Hepatocyte (in vitro differentiated cells): ENCODE data around the gene EXOC6. TPM values are rescaled to one million over a fixed set of nuclear protein-coding genes. Genes with fewer than 3 reads are reported as not detected.

Experiments
- DNase-seq: peaks from one replicate; pipeline ENCODE4 v3.0.0-alpha.2; 2016; ENCODE audit warnings: low spot score
- H2AFZ ChIP-seq: fragments of 200-600 bp; sonication (generic); 2 replicates; pipeline ENCODE4 v1.6.0; 2016; ENCODE audit warnings: antibody characterized with exemption, mild to moderate bottlenecking
- H3K27ac ChIP-seq: fragments of 200-600 bp; sonication (generic); 2 replicates; pipeline ENCODE4 v1.5.1; 2016; ENCODE audit warnings: mild to moderate bottlenecking
- H3K27me3 ChIP-seq: fragments of 200-600 bp; sonication (generic); 2 replicates; pipeline ENCODE4 v1.6.1; 2016
- H3K36me3 ChIP-seq: fragments of 200-600 bp; sonication (generic); replicated peaks from 2 replicates; pipeline ENCODE4 v1.5.1; 2016; ENCODE audit warnings: low read depth; ENCODE audit not compliant: insufficient read depth
- H3K4me1 ChIP-seq: fragments of 200-600 bp; sonication (generic); 2 replicates; pipeline ENCODE4 v1.5.1; 2016; ENCODE audit warnings: mild to moderate bottlenecking, moderate library complexity; ENCODE audit not compliant: insufficient read depth
- H3K4me2 ChIP-seq: fragments of 200-600 bp; sonication (generic); 2 replicates; pipeline ENCODE4 v1.6.0; 2016
- H3K4me3 ChIP-seq: fragments of 200-600 bp; sonication (generic); 2 replicates; pipeline ENCODE4 v1.5.1; 2016; ENCODE audit warnings: mild to moderate bottlenecking
- H3K79me2 ChIP-seq: fragments of 200-600 bp; sonication (generic); 2 replicates; pipeline ENCODE4 v1.6.0; 2017; ENCODE audit warnings: mild to moderate bottlenecking
- H3K9me2 ChIP-seq: fragments of 200-600 bp; sonication (generic); replicated peaks from 2 replicates; pipeline ENCODE4 v1.6.0; 2017; ENCODE audit warnings: mild to moderate bottlenecking; ENCODE audit not compliant: insufficient read depth
- H3K9me3 ChIP-seq: fragments of 200-600 bp; sonication (generic); 2 replicates; pipeline ENCODE4 v1.5.1; 2016; ENCODE audit warnings: low read depth, mild to moderate bottlenecking
- H4K20me1 ChIP-seq: fragments of 200-600 bp; sonication (generic); 2 replicates; pipeline ENCODE4 v1.6.0; 2016; ENCODE audit warnings: mild to moderate bottlenecking; ENCODE audit not compliant: insufficient read depth, poor library complexity, severe bottlenecking
- EZH2 ChIP-seq: fragments of 200-600 bp; sonication (generic); IDR thresholded peaks from 2 replicates; pipeline ENCODE4 v1.6.1; 2016; ENCODE audit warnings: antibody characterized with exemption, mild to moderate bottlenecking, borderline replicate concordance
- EZH2phosphoT487 ChIP-seq: fragments of 200-600 bp; sonication (generic); IDR thresholded peaks from one replicate; pipeline ENCODE4 v1.6.1; 2018; ENCODE audit warnings: antibody characterized with exemption, mild to moderate bottlenecking, low read depth, moderate library complexity; ENCODE audit not compliant: unreplicated experiment, severe bottlenecking
- WGBS: methylation state at CpG from one replicate; pipeline ENCODE4 v1.1.6; 2016; ENCODE audit warnings: low lambda C conversion rate; ENCODE audit errors: missing lambda C conversion rate; 5-methylcytosine and 5-hydroxymethylcytosine counted together
- polyA plus RNA-seq: library from polyadenylated mRNA; unstranded; fragments of >200 nt; fragmentation: Nextera tagmentation; extraction: Ambion mirVana; gene quantifications from 2 replicates; pipeline ENCODE4 v1.2.1, GENCODE V29; 2016
- total RNA-seq: library from RNA; depleted of rRNA; stranded (reverse); fragments of >200 nt; gene quantifications from 2 replicates; pipeline ENCODE4 v1.2.3, GENCODE V29; 2014
- TF ChIP-seq, protein P1 (sequence below): fragments of 200-600 bp; sonication (generic); IDR thresholded peaks from 2 replicates; pipeline ENCODE4 v1.5.1; 2016; ENCODE audit warnings: antibody characterized with exemption, mild to moderate bottlenecking; ENCODE audit not compliant: poor library complexity

Gene EXOC6
- total and polyA plus RNA-seq, 2 experiments from 2014 or later = 5.8 to 11.7 TPM

GRCh38 chr10:93063144-93063976 is 215.0 kb downstream of the EXOC6 start:
- Histone ChIP-seq H3K79me2 (no peaks in the 10 kb centered on the region), H3K27me3 (peaks cover 93% of the 10 kb centered on the region), H3K9me2 (no peaks in the 10 kb centered on the region), H3K4me2 (peak overlapping the region; percentile 70), H3K27ac (no peak overlapping the region), H3K4me3 (no peak overlapping the region), H3K9me3 (no peaks in the 10 kb centered on the region), H2AFZ (no peak overlapping the region), H4K20me1 (no peaks in the 10 kb centered on the region), H3K36me3 (no peaks in the 10 kb centered on the region), H3K4me1 (no peaks in the 10 kb centered on the region)
- no peak for DNase-seq
- WGBS = 39% methylated on average over 28 of the region's 43 CpGs
- TF ChIP-seq EZH2 = no peak
- no peak for TF ChIP-seq EZH2phosphoT487
- TF ChIP-seq, protein P1, sequence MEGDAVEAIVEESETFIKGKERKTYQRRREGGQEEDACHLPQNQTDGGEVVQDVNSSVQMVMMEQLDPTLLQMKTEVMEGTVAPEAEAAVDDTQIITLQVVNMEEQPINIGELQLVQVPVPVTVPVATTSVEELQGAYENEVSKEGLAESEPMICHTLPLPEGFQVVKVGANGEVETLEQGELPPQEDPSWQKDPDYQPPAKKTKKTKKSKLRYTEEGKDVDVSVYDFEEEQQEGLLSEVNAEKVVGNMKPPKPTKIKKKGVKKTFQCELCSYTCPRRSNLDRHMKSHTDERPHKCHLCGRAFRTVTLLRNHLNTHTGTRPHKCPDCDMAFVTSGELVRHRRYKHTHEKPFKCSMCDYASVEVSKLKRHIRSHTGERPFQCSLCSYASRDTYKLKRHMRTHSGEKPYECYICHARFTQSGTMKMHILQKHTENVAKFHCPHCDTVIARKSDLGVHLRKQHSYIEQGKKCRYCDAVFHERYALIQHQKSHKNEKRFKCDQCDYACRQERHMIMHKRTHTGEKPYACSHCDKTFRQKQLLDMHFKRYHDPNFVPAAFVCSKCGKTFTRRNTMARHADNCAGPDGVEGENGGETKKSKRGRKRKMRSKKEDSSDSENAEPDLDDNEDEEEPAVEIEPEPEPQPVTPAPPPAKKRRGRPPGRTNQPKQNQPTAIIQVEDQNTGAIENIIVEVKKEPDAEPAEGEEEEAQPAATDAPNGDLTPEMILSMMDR = no peak

- Histone ChIP-seq H3K9me2 (no peaks in the 10 kb centered on the region), H3K27me3 (peaks cover 98% of the 10 kb centered on the region)
- WGBS = 88% methylated on average over 9 of the region's 9 CpGs
Observed at GRCh38 chr10:93063977-93064660, 215.8 kb downstream of the EXOC6 start.

DNA sequence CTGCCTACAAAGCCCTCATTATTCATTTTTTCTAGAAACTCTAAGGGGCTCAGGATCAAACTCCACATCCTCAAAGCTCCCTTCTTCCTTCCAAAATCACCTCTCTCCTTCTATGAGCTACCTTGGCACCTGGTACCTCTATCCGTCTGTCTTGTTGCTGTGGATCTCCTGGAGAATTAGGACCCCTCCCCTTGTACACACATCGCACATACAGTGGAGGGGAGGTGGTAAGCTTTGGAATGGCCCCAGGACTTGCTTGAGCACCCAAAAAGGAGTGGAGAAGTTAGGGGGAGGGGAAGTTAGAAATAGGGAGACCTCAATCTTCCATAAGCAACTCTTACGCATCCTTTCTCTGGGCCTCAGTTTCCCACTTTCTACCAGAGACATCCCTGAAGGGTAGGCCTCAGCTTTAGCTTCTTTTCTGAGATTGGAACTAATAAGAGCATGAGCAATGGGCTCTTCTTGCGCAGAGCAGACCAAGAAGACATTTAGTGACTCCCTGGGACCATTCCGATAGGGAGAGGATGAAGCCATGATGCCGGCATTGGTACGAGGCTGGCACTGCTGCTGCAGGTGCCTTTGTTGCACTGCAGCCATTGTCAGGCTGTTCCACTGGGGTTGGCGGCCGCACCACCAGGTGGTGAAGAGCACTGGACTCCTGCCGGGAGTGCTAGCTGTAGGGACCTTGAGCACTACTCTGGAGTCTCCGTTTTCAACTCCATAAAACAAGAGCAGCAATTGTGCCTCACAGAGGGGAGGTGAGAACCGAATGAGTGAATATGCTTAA is 216.7 kb downstream of the EXOC6 start:
- Histone ChIP-seq H2AFZ (no peak overlapping the region), H3K9me3 (no peaks in the 10 kb centered on the region), H3K9me2 (no peaks in the 10 kb centered on the region), H3K27me3 (peaks cover 98% of the 10 kb centered on the region), H3K36me3 (no peaks in the 10 kb centered on the region), H3K4me2 (peak overlapping the region; percentile 71), H3K27ac (no peak overlapping the region), H4K20me1 (no peaks in the 10 kb centered on the region), H3K4me1 (no peaks in the 10 kb centered on the region), H3K4me3 (no peak overlapping the region), H3K79me2 (no peaks in the 10 kb centered on the region)
- no peak for DNase-seq
- 71% methylated on average over 12 of the region's 12 CpGs for WGBS
- no peak for TF ChIP-seq EZH2

More at GRCh38 chr10:93063977-93064660, 215.8 kb downstream of the EXOC6 start:
- Histone ChIP-seq H3K27ac (no peak overlapping the region), H3K4me2 (no peak overlapping the region), H3K4me1 (no peaks in the 10 kb centered on the region), H3K9me3 (no peaks in the 10 kb centered on the region), H3K36me3 (no peaks in the 10 kb centered on the region), H3K4me3 (no peak overlapping the region), H3K79me2 (no peaks in the 10 kb centered on the region), H2AFZ (no peak overlapping the region), H4K20me1 (no peaks in the 10 kb centered on the region)
- DNase-seq = no peak
- TF ChIP-seq, protein P1 = no peak
- TF ChIP-seq EZH2 (no peak), EZH2phosphoT487 (no peak)
